Calu3 (cell line): Measurements from ENCODE around the gene MARCHF10. TPM values are rescaled to one million over a fixed set of nuclear protein-coding genes. Genes with fewer than 3 reads are reported as not detected.

ENCODE experiments used
- BruUV-seq: library from RNA; stranded (reverse); fragments of 400-500 nt; replicated peaks from 2 replicates; lab custom pipeline; 2021; lab: Mats Ljungman, UMichigan
- CTCF ChIA-PET: fragments of 300-600 bp; sonication (Branson Sonifier 250); formaldehyde crosslinking; loops from one replicate; lab custom pipeline; 2022; ENCODE audit warnings: antibody characterized with exemption; lab: Charles Lee
- DNase-seq: peaks from one replicate; pipeline ENCODE4 v3.0.0; 2022
- H3K27ac Mint-ChIP-seq: one replicate; pipeline ENCODE4 v1.8.0; 2022; ENCODE audit warnings: mixed read lengths; ENCODE audit not compliant: unreplicated experiment
- H3K27me3 Mint-ChIP-seq: one replicate; pipeline ENCODE4 v1.8.0; 2022; ENCODE audit warnings: mixed read lengths; ENCODE audit not compliant: unreplicated experiment
- H3K36me3 Mint-ChIP-seq: one replicate; pipeline ENCODE4 v1.8.0; 2022; ENCODE audit warnings: mild to moderate bottlenecking, moderate library complexity, mixed read lengths; ENCODE audit not compliant: insufficient read depth, unreplicated experiment
- H3K4me1 Mint-ChIP-seq: one replicate; pipeline ENCODE4 v1.8.0; 2022; ENCODE audit warnings: mild to moderate bottlenecking, low read depth, mixed read lengths; ENCODE audit not compliant: unreplicated experiment
- H3K4me3 Mint-ChIP-seq: one replicate; pipeline ENCODE4 v1.8.0; 2022; ENCODE audit warnings: mild to moderate bottlenecking, low read depth, moderate library complexity, mixed read lengths; ENCODE audit not compliant: unreplicated experiment
- H3K9me3 Mint-ChIP-seq: one replicate; pipeline ENCODE4 v1.8.0; 2022; ENCODE audit warnings: low read depth, mixed read lengths; ENCODE audit not compliant: unreplicated experiment
- intact Hi-C: fragments of 100-400 bp; cut with micrococcal nuclease; formaldehyde crosslinking; loops from one replicate; pipeline ENCODE4 v1.10.0; 2022; ENCODE audit not compliant: unreplicated experiment
- total RNA-seq: library from RNA; stranded (reverse); gene quantifications from 2 replicates; pipeline ENCODE4 v1.2.3, GENCODE V29; 2022
- TF ChIP-seq, protein P1 (sequence below): fragments of 200-600 bp; IDR thresholded peaks from one replicate; pipeline ENCODE4 v1.8.0; 2022; ENCODE audit warnings: antibody characterized with exemption; ENCODE audit not compliant: unreplicated experiment

Gene MARCHF10
- total RNA-seq, 1 experiment from 2014 or later, result not detected

DNA sequence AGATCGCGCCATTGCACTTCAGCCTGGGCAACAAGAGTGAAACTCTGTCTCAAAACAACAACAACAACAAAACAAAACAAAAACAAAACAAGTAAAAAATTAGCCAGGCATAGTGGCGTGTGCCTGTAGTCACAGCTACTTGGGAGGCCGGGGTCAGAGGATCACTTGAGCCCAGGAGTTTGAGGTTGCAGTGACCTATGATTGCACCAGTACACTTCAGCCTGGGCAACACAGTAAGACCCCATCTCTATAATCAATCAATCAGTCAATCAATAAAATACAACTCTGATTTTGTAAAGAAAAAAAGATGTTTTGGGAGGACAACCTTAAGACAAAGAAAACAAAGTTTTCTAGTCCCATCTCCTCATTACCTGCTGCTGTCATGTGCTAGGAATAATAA lies 51.9 kb downstream of the MARCHF10 start:
- H3K9me3 Mint-ChIP-seq, result no peaks in the 10 kb centered on the region
- H3K4me3 Mint-ChIP-seq, result no peak overlapping the region
- intact Hi-C loops, result no loop called here
- H3K36me3 Mint-ChIP-seq, result no peaks in the 10 kb centered on the region
- TF ChIP-seq, protein P1, sequence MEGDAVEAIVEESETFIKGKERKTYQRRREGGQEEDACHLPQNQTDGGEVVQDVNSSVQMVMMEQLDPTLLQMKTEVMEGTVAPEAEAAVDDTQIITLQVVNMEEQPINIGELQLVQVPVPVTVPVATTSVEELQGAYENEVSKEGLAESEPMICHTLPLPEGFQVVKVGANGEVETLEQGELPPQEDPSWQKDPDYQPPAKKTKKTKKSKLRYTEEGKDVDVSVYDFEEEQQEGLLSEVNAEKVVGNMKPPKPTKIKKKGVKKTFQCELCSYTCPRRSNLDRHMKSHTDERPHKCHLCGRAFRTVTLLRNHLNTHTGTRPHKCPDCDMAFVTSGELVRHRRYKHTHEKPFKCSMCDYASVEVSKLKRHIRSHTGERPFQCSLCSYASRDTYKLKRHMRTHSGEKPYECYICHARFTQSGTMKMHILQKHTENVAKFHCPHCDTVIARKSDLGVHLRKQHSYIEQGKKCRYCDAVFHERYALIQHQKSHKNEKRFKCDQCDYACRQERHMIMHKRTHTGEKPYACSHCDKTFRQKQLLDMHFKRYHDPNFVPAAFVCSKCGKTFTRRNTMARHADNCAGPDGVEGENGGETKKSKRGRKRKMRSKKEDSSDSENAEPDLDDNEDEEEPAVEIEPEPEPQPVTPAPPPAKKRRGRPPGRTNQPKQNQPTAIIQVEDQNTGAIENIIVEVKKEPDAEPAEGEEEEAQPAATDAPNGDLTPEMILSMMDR, result no peak
- H3K4me1 Mint-ChIP-seq, result no peaks in the 10 kb centered on the region
- peaks cover 13% of the 10 kb centered on the region for H3K27me3 Mint-ChIP-seq
- H3K27ac Mint-ChIP-seq, result no peak overlapping the region
- CTCF ChIA-PET, result no interaction called here
- BruUV-seq, result no TSS peak
- no peak for DNase-seq

DNA sequence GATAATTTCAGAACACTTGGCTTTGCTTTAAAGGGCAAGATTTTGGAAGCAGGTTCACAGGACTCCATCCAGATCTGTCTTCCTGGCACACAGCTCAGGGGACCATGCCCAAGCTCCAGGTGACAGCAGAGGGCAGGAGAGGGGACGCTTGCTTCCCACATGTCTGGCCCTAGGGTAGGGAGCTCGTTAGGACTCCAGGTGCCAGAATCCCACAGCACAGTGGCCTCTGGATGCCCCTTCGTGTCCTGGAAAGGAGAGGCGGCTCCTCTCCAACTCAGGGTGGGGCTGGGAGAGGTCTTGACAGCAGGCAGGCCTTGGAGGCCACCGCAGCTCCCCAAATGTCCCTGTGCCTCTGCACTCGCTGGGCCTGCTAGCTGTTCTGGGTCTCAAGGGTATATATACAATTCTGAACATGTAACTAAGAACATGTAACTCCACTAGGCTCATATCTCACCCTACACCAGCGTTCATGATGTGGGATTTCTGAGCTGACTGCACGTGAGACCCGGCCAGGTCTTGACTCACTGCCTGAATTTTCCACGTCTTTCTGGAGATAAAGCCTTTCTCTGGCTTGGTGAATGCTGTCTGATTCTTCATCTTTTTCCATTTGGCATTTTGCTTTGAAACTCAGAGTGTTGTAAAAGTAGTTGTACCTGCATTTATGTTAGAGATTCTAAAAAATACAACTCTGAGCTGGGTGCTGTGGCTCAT lies 52.8 kb downstream of the MARCHF10 start:
- no TSS peak for BruUV-seq
- Mint-ChIP-seq H3K27me3 (peaks cover 19% of the 10 kb centered on the region), H3K9me3 (no peaks in the 10 kb centered on the region), H3K4me3 (no peak overlapping the region), H3K27ac (no peak overlapping the region), H3K4me1 (no peaks in the 10 kb centered on the region), H3K36me3 (no peaks in the 10 kb centered on the region)
- CTCF ChIA-PET, result interaction anchor here (1.3 kb wide), 1 partner anchor 168 kb away, joined by 3 read pairs; no protein-coding TSS in a partner anchor
- TF ChIP-seq, protein P1, result no peak
- peak; percentile 8 for DNase-seq
- intact Hi-C loops, result no loop called here

DNA sequence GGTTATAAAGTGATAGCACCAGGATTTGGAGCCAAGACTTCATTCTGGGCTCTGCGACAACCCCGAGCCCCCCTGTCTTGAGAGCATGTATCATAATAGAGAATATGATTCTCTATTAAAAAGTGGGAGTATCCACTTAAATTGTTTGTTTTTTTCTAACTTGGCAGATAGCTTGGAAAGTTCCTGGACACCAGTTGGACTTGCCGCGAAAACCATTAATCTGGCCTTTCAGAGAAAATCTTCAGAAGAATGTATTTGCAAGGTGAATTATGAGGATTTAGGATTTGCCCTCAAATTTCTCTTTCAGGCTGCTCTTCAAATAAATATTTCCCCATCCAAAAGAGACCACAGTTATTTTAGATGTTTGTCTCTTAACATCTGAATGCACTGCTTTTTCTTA lies 53.5 kb downstream of the MARCHF10 start:
- TF ChIP-seq, protein P1, result no peak
- Mint-ChIP-seq H3K36me3 (no peaks in the 10 kb centered on the region), H3K9me3 (no peaks in the 10 kb centered on the region), H3K4me1 (no peaks in the 10 kb centered on the region), H3K27ac (no peak overlapping the region), H3K4me3 (no peak overlapping the region), H3K27me3 (peaks cover 25% of the 10 kb centered on the region)
- intact Hi-C loops, result no loop called here
- CTCF ChIA-PET, result interaction anchor here (1.3 kb wide), 1 partner anchor 169 kb away, joined by 3 read pairs; no protein-coding TSS in a partner anchor
- no peak for DNase-seq
- no TSS peak for BruUV-seq

DNA sequence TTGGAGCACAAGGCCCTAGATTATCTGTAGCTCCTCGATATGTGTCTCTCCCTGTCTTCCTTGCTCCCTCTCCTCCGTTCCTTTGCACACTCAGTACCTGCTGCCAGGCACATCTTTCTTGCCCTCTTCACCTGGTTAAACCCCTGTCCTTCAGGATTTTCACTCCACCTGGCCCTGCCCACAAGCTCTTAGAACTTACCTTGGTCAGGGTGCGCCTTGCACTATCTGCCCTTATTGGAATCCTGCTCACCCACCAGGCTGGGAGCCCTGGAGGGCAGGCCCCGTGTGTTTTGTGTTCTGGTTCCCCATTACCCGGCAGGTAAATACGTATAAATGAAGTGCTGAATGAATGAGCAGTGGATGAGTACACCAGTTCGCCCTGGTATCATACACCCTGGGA lies 54.6 kb downstream of the MARCHF10 start:
- no peaks in the 10 kb centered on the region for H3K4me1 Mint-ChIP-seq
- H3K4me3 Mint-ChIP-seq, result no peak overlapping the region
- intact Hi-C loops, result no loop called here
- no peaks in the 10 kb centered on the region for H3K36me3 Mint-ChIP-seq
- DNase-seq, result no peak
- H3K9me3 Mint-ChIP-seq, result no peaks in the 10 kb centered on the region
- CTCF ChIA-PET, result no interaction called here
- no peak overlapping the region for H3K27ac Mint-ChIP-seq
- TF ChIP-seq, protein P1, result no peak
- H3K27me3 Mint-ChIP-seq, result peaks cover 27% of the 10 kb centered on the region
- BruUV-seq, result no TSS peak
